ENCODE results near the gene CALHM2.
A peak's percentile ranks its signal among the peaks of the same experiment; 100 is the strongest.
"Not testable (repeated sequence)": the region's sequence is repeated elsewhere in the genome, so short reads cannot be mapped to it uniquely, and the experiment has no call there.

Gene CALHM2

DNA sequence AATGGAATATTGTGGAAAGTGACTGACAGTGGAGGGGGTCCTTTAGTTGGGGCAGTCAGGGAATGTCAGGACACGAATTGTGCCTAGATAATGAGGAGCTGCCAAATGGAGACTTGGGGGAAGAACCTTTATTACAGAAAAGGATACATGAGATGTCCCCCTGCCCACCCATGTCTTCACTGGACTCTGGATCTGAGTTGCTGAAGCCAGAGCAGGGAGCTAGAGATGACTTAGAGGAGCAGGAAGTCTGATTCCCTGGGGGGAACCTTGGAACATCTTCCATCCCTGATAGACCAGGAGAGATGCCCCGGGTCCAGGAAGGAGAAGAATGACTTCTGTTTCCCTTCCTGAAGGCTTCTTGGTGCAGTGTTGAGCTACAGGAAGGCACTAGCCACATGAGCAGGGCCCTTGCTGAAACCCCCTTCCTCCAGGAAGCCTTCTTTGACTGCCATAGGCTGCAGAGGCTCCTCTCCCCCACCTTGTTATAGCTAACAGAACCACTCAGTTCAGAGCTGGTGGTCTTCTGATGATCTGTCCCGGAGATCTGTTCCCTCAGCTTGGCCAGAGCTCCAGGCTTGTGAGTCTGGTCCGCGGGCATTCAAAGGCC is 40.6 kb upstream of the CALHM2 start:
- no peak overlapping the region for H3K9ac ChIP-seq (ENCODE audit: low read length)
- peaks cover 11% of the 10 kb centered on the region for H3K4me1 ChIP-seq (ENCODE audit: control insufficient read depth, insufficient read depth, low read length)
- no peak overlapping the region for H3K4me3 ChIP-seq (ENCODE audit: low read length)
- H3K36me3 ChIP-seq (ENCODE audit: control insufficient read depth, insufficient read depth, low read length, severe bottlenecking) = no peaks in the 10 kb centered on the region
- peaks cover 35% of the 10 kb centered on the region for H3K27me3 ChIP-seq (replicated peaks; ENCODE audit: control insufficient read depth, insufficient read depth, low read length)
- H3K9me3 ChIP-seq (ENCODE audit: control insufficient read depth, low read length) = no peaks in the 10 kb centered on the region
- DNase-seq (ENCODE audit: low read depth) = no peak

DNA sequence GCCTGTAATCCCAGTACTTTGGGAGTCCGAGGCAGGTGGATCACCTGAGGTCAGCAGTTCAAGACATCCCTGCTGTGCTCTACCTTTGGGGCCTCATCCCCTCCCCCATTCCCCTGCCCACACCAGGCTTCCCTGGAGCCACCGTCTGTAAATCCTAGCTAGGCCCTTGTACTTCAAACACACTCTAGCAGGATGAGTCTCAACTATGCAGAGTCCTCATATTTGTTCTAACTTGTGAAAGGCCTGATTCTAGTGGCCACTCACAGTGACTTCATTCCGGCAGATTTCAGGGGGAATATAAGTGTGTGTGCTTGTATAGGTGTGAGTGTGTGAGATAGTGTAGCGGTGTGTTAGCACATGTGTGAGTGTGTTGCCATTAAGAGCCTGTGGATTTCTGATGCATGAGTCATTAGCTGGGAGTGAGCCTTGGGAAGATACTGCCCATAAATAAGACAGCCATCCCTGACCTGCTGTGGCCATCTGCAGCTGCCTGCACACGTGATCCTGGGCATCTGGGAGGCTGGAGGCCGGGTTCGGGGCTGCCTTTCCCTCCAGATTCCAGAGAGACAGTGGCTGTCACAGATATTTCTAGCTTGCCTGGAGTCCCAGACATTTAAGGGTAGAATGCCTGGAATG is 39.7 kb upstream of the CALHM2 start:
- Histone ChIP-seq H3K9me3 (ENCODE audit: control insufficient read depth, low read length) (no peaks in the 10 kb centered on the region), H3K4me3 (ENCODE audit: low read length) (no peak overlapping the region), H3K27me3 (replicated peaks; ENCODE audit: control insufficient read depth, insufficient read depth, low read length) (peaks cover 26% of the 10 kb centered on the region), H3K9ac (ENCODE audit: low read length) (no peak overlapping the region), H3K4me1 (ENCODE audit: control insufficient read depth, insufficient read depth, low read length) (peaks cover 11% of the 10 kb centered on the region), H3K36me3 (ENCODE audit: control insufficient read depth, insufficient read depth, low read length, severe bottlenecking) (no peaks in the 10 kb centered on the region)
- peak; percentile 73 for DNase-seq (ENCODE audit: low read depth)

DNA sequence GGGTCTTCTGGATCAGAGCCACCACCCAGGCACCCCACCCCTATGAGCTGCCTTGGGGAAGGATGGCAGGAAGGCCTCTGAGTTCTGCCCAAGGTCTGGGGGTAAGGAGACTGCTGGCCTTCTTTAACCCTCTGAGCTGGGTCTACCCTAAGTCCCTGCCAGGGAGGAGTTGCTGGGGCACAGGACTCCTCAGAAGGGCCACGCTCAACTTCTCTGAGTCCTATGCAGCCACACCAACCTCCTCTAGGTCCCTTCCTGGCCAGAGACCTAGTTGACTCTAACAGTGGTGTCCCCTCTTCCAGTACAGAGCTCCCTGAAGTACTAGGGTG is 38.8 kb upstream of the CALHM2 start:
- no peak overlapping the region for H3K4me3 ChIP-seq (ENCODE audit: low read length)
- H3K36me3 ChIP-seq (ENCODE audit: control insufficient read depth, insufficient read depth, low read length, severe bottlenecking) = no peaks in the 10 kb centered on the region
- H3K4me1 ChIP-seq (ENCODE audit: control insufficient read depth, insufficient read depth, low read length) = peaks cover 12% of the 10 kb centered on the region
- no peak overlapping the region for H3K9ac ChIP-seq (ENCODE audit: low read length)
- no peak for DNase-seq (ENCODE audit: low read depth)
- H3K9me3 ChIP-seq (ENCODE audit: control insufficient read depth, low read length) = no peaks in the 10 kb centered on the region
- peaks cover 17% of the 10 kb centered on the region for H3K27me3 ChIP-seq (replicated peaks; ENCODE audit: control insufficient read depth, insufficient read depth, low read length)

DNA sequence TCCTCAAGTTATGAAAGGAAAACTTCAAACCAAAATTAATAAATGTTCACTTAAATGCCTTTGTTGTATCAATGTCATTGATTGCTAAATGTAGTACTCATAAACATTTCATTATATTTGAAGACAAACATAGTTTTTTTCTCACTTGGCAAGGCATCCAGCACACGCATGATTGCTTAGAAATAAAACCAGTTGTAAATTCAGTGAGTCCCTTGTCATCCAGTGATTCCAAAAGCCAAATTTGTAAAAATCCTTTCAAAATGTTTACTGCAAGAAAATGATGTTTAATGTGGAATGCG is 35.2 kb upstream of the CALHM2 start:
- Histone ChIP-seq H3K36me3 (ENCODE audit: control insufficient read depth, insufficient read depth, low read length, severe bottlenecking) (no peaks in the 10 kb centered on the region), H3K4me1 (ENCODE audit: control insufficient read depth, insufficient read depth, low read length) (peaks cover 8% of the 10 kb centered on the region), H3K27me3 (replicated peaks; ENCODE audit: control insufficient read depth, insufficient read depth, low read length) (no peaks in the 10 kb centered on the region), H3K4me3 (ENCODE audit: low read length) (no peak overlapping the region), H3K9me3 (ENCODE audit: control insufficient read depth, low read length) (no peaks in the 10 kb centered on the region), H3K9ac (ENCODE audit: low read length) (no peak overlapping the region)
- no peak for DNase-seq (ENCODE audit: low read depth)

DNA sequence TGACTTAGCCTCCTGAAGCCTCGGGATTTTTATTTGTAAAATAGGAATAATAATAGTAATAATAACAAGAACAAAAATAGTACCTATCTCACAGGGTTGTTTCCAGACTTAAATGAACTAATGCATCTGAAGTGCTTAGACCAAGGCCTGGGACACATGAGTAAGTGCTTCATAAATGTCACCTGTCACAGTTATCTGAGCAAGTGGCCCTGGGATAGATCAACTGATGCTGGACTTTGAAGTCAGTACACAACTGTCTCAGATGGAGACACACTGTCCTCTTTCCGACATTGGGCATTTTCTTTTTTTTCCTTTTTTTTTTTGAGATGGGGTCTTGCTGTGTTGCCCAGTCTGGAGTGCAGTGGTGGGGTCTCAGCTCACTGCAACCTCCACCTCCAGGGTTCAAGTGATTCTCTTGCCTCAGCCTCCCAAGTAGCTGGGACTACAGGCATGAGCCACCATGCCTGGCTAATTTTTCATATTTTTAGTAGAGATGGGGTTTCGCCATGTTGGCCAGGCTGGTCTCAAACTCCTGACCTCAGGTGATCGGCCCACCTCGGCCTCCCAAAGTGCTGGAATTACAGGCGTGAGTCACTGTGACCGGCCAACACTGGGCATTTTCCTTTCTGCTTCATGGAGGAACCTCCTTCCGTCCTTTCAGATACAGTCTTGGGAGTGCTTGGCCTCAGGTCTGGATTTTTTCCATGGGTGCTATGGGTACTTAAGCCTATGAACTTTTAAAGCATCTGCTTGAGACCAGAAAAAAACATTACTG is 34.7 kb upstream of the CALHM2 start:
- not testable (repeated sequence) for H3K36me3 ChIP-seq (ENCODE audit: control insufficient read depth, insufficient read depth, low read length, severe bottlenecking); DNase-seq (ENCODE audit: low read depth); H3K4me3 ChIP-seq (ENCODE audit: low read length)

DNA sequence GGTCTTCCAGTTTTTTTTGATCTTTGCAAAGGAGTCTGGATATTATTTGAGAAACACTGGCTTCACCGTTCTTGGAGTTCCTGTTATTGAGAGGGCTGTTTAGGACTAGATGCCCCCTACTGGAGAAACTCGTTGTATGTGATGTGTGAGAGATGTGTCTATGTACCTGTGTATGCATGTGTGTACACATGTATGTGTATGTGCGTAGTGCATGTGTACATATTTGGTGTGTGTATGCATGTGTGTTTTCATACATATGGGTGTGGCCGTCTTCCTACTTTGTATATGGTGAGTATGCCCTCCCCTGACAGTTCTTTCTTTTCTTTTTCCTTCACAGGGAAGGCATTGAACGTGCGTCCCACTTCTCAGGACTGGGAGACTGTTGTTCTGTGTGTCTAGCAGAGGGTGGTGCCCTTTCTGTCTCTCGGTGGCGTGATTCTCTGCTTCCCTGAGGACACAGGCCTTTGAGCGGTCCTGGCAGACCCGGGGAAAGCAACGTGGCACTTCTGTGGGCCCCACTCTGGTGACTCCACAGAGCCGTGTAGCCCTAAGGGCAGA is 29.9 kb upstream of the CALHM2 start:
- no peaks in the 10 kb centered on the region for H3K27me3 ChIP-seq (replicated peaks; ENCODE audit: control insufficient read depth, insufficient read depth, low read length)
- peak; percentile 85 for DNase-seq (ENCODE audit: low read depth)
- peaks cover 28% of the 10 kb centered on the region for H3K4me1 ChIP-seq (ENCODE audit: control insufficient read depth, insufficient read depth, low read length)
- H3K9ac ChIP-seq (ENCODE audit: low read length) = no peak overlapping the region
- no peaks in the 10 kb centered on the region for H3K36me3 ChIP-seq (ENCODE audit: control insufficient read depth, insufficient read depth, low read length, severe bottlenecking)
- no peaks in the 10 kb centered on the region for H3K9me3 ChIP-seq (ENCODE audit: control insufficient read depth, low read length)
- H3K4me3 ChIP-seq (ENCODE audit: low read length) = no peak overlapping the region

More for the DNA sequence above, 34.7 kb upstream of the CALHM2 start:
- H3K27me3 ChIP-seq (replicated peaks; ENCODE audit: control insufficient read depth, insufficient read depth, low read length); H3K9ac ChIP-seq (ENCODE audit: low read length); H3K9me3 ChIP-seq (ENCODE audit: control insufficient read depth, low read length); H3K4me1 ChIP-seq (ENCODE audit: control insufficient read depth, insufficient read depth, low read length): not testable (repeated sequence)

DNA sequence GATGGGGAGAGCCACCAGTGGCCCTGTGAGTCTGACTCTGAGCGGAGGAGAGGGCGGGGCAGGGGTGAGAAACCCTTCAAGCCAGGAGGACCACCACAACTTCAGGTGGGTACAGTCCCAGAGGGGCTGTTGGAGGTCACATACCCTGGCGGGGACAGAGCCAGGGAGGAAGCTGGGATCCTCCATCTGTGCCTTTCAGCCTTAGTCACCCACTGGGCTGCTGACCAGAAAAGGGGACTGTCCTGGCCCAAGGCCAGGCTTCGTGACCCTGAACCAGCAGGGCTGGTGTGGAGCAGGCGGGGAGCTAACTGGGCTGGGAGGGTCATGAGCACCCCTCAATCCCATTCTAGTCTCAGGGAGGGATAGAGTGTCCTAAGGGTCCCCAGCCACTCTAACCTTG is 28.4 kb upstream of the CALHM2 start:
- Histone ChIP-seq H3K36me3 (ENCODE audit: control insufficient read depth, insufficient read depth, low read length, severe bottlenecking) (no peaks in the 10 kb centered on the region), H3K9me3 (ENCODE audit: control insufficient read depth, low read length) (no peaks in the 10 kb centered on the region), H3K27me3 (replicated peaks; ENCODE audit: control insufficient read depth, insufficient read depth, low read length) (no peaks in the 10 kb centered on the region), H3K4me1 (ENCODE audit: control insufficient read depth, insufficient read depth, low read length) (peaks cover 25% of the 10 kb centered on the region), H3K9ac (ENCODE audit: low read length) (peak overlapping the region; percentile 45), H3K4me3 (ENCODE audit: low read length) (no peak overlapping the region)
- DNase-seq (ENCODE audit: low read depth) = no peak

DNA sequence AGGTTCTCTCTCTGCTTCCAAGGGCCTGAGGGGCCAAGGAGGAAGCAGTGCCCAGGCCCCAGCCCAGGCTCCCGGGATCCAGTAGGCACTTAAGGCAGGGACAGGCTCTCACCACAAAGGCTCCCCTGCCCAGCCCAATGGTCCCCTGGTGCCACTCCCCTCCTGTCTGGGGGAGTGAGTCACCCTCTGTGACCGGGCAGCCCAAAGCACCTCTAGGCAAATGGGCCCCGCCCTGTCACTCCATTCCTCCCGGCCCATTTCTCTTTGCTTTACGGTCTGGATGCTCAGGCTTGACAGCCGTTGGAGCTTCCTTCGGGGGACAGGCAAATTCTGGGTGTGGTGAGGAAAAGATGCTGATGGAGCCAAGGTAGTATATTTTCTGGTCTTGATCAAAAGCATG is 27.0 kb upstream of the CALHM2 start, which contains the start of gene CALHM3:
CALHM3 (minus strand) TSS at position 106 of the 400 bp plus-strand sequence. CDS start 208 bp downstream, outside the sequence.
- DNase-seq (ENCODE audit: low read depth) = peak; percentile 22
- H3K9ac ChIP-seq (ENCODE audit: low read length) = no peak within 1 kb of the TSS
- H3K9me3 ChIP-seq (ENCODE audit: control insufficient read depth, low read length) = no peaks in the 10 kb centered on the region
- H3K36me3 ChIP-seq (ENCODE audit: control insufficient read depth, insufficient read depth, low read length, severe bottlenecking) = no peaks in the 10 kb centered on the region
- no peaks in the 10 kb centered on the region for H3K27me3 ChIP-seq (replicated peaks; ENCODE audit: control insufficient read depth, insufficient read depth, low read length)
- H3K4me1 ChIP-seq (ENCODE audit: control insufficient read depth, insufficient read depth, low read length) = peaks cover 25% of the 10 kb centered on the region
- no peak within 1 kb of the TSS for H3K4me3 ChIP-seq (ENCODE audit: low read length)

DNA sequence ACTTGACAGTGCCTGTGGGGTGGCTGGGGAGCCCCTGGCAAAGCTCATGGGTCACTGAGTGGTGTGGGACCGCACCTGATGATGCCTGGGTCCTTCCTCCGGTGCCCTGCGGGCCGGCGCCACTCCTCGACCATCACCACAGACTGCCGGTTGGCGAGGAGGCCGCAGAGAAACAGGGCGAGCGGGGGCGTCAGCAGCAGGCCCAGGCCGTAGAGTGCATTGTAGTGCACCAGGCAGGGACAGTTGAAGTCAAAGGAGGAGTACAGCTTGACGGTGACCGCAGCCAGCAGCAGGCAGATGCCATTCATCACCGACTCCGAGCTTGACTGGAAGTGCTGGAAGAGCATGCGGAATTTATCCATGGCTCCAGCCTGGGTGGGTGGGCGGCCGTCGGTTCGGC is 26.5 kb upstream of the CALHM2 start:
- DNase-seq (ENCODE audit: low read depth) = no peak
- no peak overlapping the region for H3K4me3 ChIP-seq (ENCODE audit: low read length)
- H3K9me3 ChIP-seq (ENCODE audit: control insufficient read depth, low read length) = no peaks in the 10 kb centered on the region
- H3K27me3 ChIP-seq (replicated peaks; ENCODE audit: control insufficient read depth, insufficient read depth, low read length) = no peaks in the 10 kb centered on the region
- H3K9ac ChIP-seq (ENCODE audit: low read length) = no peak overlapping the region
- no peaks in the 10 kb centered on the region for H3K36me3 ChIP-seq (ENCODE audit: control insufficient read depth, insufficient read depth, low read length, severe bottlenecking)
- H3K4me1 ChIP-seq (ENCODE audit: control insufficient read depth, insufficient read depth, low read length) = peaks cover 25% of the 10 kb centered on the region

DNA sequence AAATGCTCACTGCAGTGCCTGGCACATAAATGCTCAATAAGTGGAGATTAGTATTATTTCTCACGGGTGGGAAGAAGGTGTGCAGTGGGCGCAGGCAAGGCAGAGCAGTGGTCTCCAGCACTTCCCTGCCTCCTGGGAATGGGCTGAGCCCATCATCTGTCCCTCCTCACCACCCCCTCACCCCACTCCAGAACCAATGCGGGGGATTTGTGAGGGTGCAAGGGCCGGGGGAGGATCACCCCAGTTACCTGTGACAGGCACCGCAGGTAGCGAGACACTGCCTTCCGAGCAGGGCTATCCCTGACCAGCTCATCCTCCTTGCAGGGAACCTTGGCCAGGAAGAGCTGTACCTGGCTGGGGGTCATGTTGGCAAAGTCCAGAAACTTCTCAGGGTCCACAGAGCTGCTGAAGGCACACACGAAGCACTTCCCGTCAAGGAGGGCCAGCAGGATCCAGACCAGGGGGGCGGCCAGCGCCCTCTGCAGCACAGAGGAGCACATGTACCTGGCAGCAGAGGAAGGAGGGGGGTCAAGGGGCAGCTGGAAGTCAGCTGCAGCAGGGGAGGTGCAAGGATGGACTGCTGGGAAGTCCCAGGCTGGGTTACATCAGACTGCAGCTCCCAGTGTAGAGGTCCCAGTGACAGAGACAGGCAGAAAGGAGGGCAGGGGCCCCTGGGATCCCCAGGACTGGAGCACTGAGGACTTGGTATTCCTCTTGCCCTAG is 24.0 kb upstream of the CALHM2 start:
- no peaks in the 10 kb centered on the region for H3K36me3 ChIP-seq (ENCODE audit: control insufficient read depth, insufficient read depth, low read length, severe bottlenecking)
- no peak for DNase-seq (ENCODE audit: low read depth)
- H3K9me3 ChIP-seq (ENCODE audit: control insufficient read depth, low read length) = no peaks in the 10 kb centered on the region
- no peak overlapping the region for H3K9ac ChIP-seq (ENCODE audit: low read length)
- peaks cover 35% of the 10 kb centered on the region for H3K4me1 ChIP-seq (ENCODE audit: control insufficient read depth, insufficient read depth, low read length)
- H3K27me3 ChIP-seq (replicated peaks; ENCODE audit: control insufficient read depth, insufficient read depth, low read length) = no peaks in the 10 kb centered on the region
- H3K4me3 ChIP-seq (ENCODE audit: low read length) = no peak overlapping the region

DNA sequence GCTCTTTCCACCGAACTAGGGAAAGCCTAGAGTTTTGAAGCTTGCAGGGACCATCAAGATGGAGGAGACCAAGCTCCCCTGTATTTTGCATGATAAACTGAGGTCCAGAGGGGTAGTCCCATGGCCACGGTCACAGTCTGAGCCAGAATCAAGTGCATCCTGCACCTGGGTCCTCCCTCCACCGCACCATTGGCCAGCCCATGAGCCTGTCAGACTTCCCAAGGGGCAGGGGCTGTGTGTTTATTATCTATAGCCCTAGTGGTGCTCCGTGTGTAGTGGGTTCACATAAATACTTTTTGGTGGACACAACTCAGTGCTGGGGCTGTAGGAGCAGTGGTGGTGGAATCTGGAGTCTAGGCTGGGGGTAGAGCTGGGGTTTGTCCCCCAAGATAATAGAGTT is 23.3 kb upstream of the CALHM2 start:
- peaks cover 34% of the 10 kb centered on the region for H3K4me1 ChIP-seq (ENCODE audit: control insufficient read depth, insufficient read depth, low read length)
- H3K27me3 ChIP-seq (replicated peaks; ENCODE audit: control insufficient read depth, insufficient read depth, low read length) = no peaks in the 10 kb centered on the region
- no peaks in the 10 kb centered on the region for H3K36me3 ChIP-seq (ENCODE audit: control insufficient read depth, insufficient read depth, low read length, severe bottlenecking)
- no peak overlapping the region for H3K4me3 ChIP-seq (ENCODE audit: low read length)
- H3K9ac ChIP-seq (ENCODE audit: low read length) = no peak overlapping the region
- H3K9me3 ChIP-seq (ENCODE audit: control insufficient read depth, low read length) = no peaks in the 10 kb centered on the region
- no peak for DNase-seq (ENCODE audit: low read depth)

Data from adipocyte (in vitro differentiated cells).